ENCODE measurements around the gene ZNF750.

Gene ZNF750

DNA sequence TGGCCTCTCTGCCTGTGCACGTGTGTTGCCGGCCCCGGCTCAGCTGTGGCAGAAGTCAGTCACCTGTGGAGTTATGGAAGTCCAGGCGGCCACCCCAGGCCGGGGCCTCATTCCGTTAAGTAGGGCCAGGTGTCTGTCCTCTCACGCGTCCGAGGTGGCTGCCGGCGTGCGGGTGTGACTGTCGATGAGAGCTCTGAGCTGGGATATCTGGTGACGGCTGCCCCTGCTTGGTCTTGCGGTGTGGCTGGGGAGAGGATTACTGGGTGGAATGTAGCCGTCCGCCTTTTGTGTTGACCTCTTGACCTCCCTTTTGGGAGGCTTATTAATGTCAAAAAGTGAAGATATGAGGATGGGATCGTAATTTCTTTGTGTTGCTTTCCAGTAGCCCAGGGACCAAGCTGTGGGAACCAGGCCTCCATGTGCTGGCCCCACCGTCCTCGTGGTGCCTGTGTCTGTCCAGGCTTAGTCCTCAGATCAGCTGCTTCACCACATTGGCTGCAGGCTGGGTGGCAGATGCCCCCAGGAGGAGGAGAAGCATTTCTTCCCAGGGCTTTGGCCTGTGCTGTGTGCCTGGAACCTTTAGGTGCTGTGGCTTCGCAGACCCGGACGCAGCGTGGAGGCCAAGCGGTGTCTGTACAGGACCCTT is 23.0 kb upstream of the ZNF750 start:
- TF ChIP-seq, protein P1, sequence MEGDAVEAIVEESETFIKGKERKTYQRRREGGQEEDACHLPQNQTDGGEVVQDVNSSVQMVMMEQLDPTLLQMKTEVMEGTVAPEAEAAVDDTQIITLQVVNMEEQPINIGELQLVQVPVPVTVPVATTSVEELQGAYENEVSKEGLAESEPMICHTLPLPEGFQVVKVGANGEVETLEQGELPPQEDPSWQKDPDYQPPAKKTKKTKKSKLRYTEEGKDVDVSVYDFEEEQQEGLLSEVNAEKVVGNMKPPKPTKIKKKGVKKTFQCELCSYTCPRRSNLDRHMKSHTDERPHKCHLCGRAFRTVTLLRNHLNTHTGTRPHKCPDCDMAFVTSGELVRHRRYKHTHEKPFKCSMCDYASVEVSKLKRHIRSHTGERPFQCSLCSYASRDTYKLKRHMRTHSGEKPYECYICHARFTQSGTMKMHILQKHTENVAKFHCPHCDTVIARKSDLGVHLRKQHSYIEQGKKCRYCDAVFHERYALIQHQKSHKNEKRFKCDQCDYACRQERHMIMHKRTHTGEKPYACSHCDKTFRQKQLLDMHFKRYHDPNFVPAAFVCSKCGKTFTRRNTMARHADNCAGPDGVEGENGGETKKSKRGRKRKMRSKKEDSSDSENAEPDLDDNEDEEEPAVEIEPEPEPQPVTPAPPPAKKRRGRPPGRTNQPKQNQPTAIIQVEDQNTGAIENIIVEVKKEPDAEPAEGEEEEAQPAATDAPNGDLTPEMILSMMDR (IDR thresholded peaks at IDR 0.05; ENCODE audit: low read depth, low read length): no peak
- no peak overlapping the region for H3K4me3 ChIP-seq (ENCODE audit: low read depth, low read length)

DNA sequence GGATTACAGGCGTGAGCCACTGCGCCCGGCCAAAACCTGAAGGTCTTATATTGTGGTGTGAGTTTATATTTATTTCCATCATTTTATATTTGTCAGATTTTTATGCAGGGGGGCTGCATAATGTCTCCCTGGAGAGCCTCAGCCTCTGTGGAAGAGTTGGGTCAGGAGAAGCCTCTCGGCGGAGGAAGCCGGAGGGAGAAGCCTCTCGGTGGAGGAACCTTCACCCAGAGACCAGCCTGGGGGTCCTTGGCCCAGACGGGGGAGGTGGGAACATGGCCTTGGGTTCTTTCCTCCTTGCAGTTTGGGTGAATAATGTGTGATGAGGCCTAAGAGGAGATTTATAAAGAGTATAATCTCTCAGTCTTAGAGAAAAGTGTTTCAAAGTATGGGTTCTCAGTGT is 22.4 kb upstream of the ZNF750 start:
- no peak overlapping the region for H3K4me3 ChIP-seq (ENCODE audit: low read depth, low read length)
- TF ChIP-seq, protein P1 (IDR thresholded peaks at IDR 0.05; ENCODE audit: low read depth, low read length): no peak

DNA sequence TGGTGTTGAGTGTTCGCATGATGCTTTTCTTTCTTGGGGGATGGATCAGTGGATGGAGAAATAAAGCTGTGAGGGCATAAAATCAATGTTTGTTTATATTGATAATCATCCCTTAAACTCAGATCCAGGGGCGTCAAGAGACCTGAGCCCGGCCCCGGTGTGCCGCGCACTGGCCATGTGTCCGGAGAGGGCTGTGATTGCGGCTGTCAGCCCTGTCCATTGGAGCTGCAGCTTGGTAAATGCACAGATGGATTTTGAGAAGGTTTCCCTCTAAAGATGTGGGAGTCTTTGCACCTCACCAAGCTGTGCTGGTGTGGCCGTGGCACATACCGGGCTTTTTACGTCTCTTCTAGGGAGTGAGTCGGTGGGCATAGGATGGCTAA is 21.6 kb upstream of the ZNF750 start:
- no peak overlapping the region for H3K4me3 ChIP-seq (ENCODE audit: low read depth, low read length)
- TF ChIP-seq, protein P1 (IDR thresholded peaks at IDR 0.05; ENCODE audit: low read depth, low read length): no peak

DNA sequence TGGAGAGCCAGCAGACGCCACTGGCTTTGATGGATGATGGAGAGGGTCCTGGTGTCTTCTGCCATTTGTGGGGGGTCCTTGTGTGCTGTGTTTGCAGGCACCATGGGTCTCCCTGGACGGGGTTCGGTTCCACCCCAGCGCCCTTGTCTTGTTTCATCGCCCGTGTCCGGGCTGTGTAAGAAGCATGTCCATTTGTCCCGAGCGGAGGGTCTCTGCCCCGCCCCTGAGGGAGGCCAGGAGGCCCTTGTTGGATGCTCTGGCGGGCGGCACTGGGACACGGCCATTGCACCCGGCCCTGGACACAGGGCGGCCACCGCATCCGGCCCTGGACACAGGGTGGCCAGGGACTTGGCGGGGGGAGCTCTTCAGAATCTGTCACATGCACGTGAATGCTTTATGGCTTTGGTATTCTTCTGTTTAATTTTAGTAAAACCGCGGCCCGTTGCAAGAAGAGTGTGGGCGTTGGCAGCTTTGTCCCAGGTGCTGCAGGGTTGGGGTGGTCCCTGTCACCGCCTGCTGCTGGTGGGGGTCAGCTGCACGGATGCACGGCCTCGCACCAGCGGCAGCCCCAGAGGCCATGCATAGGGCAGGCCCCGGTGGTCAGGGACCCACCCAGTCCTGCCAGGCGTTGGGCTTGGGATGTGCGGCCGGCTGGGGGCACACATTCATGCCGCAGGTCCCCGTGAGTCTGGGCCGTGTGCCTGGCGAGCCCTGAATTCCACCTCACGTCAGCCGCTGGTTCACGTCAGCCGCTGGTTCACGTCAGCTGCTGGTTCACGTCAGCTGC is 21.0 kb upstream of the ZNF750 start:
- TF ChIP-seq, protein P1 (IDR thresholded peaks at IDR 0.05; ENCODE audit: low read depth, low read length): no peak
- H3K4me3 ChIP-seq (ENCODE audit: low read depth, low read length): no peak overlapping the region

DNA sequence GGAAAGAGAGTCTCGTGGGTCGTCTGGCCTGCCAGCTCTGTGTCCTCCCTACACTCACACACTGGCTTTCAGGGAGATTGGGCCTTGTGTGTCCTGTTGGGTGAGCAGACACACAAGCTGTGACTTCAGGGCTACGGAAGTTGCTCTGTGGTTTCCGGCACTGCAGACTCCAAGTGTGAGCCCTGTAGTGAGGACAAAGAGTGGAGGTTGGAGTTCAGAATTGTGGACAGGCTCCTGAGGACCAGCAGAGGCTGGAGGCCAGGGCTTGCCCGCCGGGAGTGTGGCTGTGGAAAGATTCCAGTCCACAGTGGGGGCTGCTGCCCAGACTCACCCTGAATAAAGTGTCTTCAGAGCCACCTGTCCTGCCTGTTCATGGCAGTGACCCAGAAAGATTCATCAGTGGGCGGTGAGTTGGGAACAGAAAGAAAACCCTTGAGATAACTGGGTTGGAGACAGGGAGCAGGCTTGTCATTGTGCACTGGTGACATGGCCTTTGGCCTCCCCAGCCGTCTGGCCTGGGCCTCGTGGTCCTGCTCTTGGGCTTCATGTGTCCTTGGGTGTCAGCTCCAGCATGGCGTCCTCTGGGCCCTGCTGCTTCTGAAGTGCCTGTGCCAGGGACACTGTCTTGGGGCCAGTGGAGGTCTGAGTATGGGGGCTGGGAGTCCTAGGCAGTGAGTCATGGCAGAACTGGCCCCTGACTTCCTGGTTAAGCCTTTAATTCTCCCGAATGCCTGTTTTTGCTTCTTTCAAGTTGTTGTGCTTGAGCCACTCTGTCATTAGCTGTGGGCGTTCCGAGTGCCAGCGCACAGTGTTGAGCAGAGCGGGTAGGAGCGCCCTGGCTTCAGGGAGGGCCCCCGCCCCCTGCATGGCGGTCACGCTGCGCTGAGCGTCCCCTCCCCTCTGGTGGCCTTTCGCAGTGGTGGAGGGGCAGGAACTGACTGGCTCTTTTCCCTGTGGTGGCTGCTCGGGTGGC is 19.9 kb upstream of the ZNF750 start:
- no peak overlapping the region for H3K4me3 ChIP-seq (ENCODE audit: low read depth, low read length)
- TF ChIP-seq, protein P1 (IDR thresholded peaks at IDR 0.05; ENCODE audit: low read depth, low read length): no peak

DNA sequence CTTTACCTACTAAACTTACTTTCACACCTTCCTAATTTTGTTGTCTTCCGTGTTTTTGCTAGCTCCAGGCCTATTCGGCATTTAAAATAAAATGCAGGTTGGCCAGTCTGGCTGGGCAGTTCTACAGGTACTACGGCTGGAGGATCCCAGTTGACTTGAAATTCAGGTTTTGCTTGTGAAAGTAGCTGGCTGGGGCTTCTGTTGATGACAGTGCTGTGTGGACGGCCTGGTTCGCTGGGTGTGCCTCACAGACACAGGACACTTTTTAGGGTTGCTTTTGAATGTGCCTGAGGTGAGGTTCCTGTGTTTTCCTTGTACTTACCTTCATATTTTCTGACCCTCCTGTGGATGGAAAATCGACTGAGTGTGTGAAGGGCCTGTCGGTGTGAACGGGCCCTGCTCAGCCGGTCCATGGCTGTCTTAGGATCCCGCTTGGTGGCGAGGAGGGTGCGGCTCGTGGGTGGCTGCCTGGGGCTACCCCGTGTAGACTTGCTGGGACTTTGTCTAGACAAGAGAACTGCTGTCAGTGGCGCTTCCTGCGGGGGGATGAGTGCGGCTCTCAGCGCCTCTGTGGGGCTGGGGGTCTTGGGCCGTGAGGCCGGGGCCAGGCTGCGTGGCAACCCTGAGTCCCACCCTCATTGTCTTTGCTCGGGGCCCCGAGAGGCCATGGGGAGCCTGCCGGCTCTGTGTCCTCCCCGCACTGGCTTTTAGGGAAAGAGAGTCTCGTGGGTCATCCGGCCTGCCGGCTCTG is 18.7 kb upstream of the ZNF750 start:
- TF ChIP-seq, protein P1 (IDR thresholded peaks at IDR 0.05; ENCODE audit: low read depth, low read length): no peak
- no peak overlapping the region for H3K4me3 ChIP-seq (ENCODE audit: low read depth, low read length)
